Cerebellar nuclear complex (tissue), 1 donor: Measurements from ENCODE around the gene NOPCHAP1.

Source experiments
- DNase-seq, 2 experiments: peaks; one replicate each; lab custom pipeline; 2025; lab: John Stamatoyannopoulos, UW

Gene NOPCHAP1

DNA sequence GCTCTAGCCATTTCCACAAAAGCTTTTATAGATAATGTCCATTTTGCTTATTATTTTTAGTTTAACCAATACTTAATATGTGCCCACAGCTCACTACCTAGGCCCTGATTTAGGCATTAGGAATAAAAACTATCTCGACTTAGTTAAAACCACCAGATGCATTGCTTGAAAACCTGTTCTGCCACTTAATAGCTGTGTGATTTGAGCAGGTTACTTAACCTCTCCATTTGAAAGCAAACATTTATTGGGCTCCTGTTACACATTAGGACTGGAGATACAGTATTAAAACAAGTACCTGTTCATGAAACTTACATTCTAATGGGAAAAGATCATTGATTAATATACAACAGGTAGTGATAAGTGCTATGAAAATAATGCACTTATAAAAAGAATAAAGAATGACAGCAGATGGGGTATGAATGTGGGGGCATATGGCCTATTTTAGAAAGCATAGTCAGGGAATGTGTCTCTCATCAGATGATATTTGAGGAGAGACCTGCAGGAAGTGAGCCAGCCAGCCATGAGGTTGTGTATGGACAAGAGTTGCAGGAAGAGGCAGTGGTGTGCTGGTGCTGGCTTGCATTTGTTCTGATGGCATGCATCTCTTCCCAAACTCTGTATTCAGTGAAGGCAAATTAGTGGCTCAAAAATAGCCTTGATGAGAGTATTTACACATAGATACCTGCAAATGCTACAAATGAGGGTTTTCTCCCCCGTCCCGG lies 34.3 kb downstream of the NOPCHAP1 start:
- no peak for DNase-seq

GRCh38 chr12:105024928-105025327 lies 38.8 kb downstream of the NOPCHAP1 start:
- DNase-seq: no peak

GRCh38 chr12:105025890-105026289 lies 39.8 kb downstream of the NOPCHAP1 start:
- DNase-seq: no peak

DNA sequence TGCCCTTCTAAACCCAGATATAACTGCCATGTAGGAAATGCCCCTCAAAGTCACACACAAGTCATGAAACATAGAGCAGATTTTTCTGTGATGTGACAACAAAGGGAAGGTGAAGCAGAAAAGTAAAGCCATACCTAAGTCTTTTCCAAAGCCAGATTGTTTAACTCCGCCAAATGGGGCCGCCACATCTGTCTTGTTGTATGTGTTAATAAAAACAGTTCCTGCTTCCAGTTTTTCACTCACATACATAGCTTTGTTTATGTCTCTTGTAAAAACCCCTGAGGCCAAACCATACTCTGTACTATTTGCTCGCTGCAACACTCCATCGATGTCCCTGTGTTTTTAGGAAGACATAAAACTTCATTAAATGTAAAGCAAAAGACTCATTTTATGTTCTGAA lies 40.3 kb downstream of the NOPCHAP1 start:
- DNase-seq: no peak

DNA sequence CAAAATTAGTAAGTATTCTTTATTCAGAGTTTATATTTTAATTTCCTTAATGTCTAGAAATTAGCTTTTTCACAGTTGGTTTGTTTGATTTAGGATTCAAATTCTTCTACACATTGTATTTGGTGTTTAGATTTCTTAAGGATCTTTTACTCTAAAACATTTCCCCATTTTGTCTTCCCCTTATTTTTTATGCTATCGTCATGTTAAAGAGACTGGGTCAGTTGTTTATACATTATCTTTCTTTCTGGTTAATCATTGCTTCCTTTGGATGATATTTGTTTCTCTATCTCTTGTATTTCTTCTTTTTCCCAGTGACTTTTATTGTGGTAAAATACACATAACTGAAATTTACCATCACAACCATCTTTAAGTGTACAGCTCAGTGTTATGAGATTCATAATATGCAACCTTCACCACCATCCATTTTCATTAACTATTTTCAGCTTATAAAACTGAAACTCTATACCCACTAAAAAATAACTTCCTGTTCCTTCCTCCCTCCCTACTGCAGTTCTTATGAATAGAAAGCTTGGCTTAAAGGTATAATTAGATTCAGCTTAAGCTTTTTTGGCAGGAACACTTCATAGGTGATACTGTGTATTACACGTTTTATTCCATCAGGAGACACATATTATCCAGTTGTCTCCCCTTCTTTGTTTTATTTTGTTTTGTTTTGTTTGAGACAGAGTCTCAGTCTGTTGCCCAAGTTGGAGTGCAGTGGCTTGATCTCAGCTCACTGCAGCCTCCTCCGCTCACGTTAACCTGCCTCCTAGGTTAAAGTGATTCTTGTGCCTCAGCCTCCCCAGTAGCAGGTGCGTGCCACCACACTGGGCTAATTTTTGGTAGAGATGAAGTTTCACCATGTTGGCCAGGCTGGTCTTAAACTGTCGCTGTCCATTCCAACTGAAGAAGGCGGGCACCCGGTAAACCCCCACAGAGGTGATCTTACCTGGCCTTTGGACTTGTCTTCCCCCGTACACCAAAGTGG lies 45.0 kb downstream of the NOPCHAP1 start:
- DNase-seq: no peak

- no peak for DNase-seq
These were observed 46.7 kb downstream of the NOPCHAP1 start for GRCh38 chr12:105032703-105033357.

- DNase-seq: no peak
These were observed 47.7 kb downstream of the NOPCHAP1 start for GRCh38 chr12:105033851-105034250.
